Bone marrow (tissue), 2 donors: ENCODE measurements around the gene SOHLH1.
"Not testable (repeated sequence)": the region's sequence is repeated elsewhere in the genome, so short reads cannot be mapped to it uniquely, and the experiment has no call there.

Experiments used
- DNase-seq, 2 donors: peaks; one replicate each; lab custom pipeline; 2025; lab: John Stamatoyannopoulos, UW

SOHLH1 gene

GRCh38 chr9:135677641-135678168 lies 21.6 kb downstream of the SOHLH1 start:
- no peak for DNase-seq

DNA sequence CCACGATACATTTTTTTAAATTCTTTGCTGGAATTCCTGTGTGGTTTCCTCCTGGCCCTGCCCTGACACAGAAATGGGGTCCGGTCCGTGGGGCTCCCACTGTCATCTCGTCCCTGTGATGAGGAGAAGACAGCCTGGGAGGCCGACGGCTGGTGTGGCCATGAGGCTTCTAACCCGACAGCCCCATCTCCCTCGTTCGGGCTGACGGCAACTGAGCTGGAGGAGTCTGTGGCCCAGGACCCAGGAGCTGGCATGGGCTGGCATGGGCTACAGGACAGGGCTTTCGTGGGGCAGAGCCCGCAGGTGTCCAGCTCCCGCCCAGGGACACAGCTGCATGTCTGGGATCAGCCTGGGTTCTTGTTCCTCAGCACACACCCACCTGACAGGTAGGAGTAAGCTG lies 22.4 kb downstream of the SOHLH1 start:
- no peak for DNase-seq

DNA sequence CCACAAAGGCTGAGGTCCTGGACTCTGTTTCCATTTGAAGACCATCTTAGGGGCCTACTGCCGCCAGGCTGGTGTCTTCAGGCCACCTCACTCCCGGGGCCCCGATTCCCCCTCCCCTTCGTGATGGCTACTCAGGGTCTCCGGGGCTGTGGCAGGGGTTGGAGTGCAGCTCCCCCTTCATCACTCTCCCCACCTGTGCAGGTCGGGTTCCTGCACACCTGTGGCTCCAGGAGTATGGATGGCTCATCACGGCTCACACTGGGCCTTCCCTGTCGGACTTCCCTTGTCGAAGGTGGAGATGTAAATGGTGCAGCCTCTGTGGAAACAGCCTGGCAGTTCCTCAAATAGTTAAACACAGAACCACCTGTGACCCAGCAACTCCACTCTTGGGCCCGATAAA lies 24.3 kb downstream of the SOHLH1 start:
- DNase-seq: no peak

GRCh38 chr9:135673941-135674340 lies 25.3 kb downstream of the SOHLH1 start:
- no peak for DNase-seq

DNA sequence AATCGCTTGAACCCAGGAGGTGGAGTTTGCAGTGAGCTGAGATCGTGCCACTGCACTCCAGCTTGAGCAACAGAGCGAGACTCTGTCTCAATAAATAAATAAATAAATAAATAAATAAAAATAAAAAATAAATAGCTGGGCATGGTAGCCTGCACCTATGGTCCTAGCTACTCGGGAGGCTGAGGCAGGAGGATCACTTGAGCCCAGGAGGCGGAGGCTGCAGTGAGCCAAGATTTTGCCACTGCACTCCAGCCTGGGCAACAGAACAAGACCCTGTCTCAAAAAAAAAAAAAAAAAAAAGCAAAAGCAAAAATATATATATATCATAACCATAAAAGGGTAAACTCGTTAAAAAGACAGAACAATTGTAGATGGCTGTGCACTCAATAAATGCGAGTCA lies 26.5 kb downstream of the SOHLH1 start:
- DNase-seq: not testable (repeated sequence)

GRCh38 chr9:135671591-135672041 lies 27.7 kb downstream of the SOHLH1 start:
- no peak for DNase-seq

DNA sequence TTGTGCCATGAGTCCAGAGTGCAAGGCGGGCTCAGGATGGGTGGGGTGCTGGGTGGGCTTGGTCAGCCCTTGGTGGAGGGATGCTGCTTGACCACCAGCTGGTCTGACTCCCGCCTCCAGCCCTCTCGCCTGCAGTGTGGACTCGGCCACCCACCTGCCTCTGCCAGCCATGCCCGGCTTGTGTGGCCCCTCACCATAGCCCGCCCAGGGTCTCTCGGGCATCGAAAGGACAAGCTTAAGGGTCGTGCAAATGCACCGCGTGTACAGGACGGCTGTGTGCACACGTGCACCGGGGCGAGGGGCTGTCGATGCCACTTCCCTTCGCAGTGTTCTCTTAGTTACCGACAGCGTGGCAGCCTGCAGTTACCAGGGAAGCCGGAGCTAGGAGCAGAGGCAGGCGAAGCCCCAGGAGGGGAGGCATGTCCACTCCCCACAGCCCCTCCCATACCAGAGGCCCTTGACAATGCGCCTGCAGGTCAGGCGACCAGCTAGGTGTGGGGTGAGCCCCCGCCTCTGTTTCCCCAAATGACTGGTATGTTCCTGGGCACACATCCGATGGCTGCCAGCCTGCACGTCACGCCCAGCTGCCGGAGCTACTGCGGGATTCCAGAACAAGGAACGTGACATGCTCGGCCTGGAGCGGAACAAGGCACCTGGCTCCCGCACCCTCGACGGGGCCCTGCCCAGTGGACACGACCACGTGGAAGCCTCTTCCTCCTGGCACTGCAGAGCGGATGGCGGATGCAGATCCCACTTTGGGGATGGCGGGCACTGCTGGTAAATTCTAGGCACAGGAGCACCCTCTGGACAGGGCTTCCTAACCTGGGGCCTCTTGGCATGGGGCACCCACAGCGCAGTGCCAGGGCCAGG lies 28.3 kb downstream of the SOHLH1 start:
- no peak for DNase-seq

- no peak for DNase-seq
These were observed 29.5 kb downstream of the SOHLH1 start for GRCh38 chr9:135669616-135670285.

GRCh38 chr9:135669018-135669417 lies 30.3 kb downstream of the SOHLH1 start:
- DNase-seq: not testable (repeated sequence)

- no peak for DNase-seq
These were observed 31.7 kb downstream of the SOHLH1 start for GRCh38 chr9:135667463-135668001.

DNA sequence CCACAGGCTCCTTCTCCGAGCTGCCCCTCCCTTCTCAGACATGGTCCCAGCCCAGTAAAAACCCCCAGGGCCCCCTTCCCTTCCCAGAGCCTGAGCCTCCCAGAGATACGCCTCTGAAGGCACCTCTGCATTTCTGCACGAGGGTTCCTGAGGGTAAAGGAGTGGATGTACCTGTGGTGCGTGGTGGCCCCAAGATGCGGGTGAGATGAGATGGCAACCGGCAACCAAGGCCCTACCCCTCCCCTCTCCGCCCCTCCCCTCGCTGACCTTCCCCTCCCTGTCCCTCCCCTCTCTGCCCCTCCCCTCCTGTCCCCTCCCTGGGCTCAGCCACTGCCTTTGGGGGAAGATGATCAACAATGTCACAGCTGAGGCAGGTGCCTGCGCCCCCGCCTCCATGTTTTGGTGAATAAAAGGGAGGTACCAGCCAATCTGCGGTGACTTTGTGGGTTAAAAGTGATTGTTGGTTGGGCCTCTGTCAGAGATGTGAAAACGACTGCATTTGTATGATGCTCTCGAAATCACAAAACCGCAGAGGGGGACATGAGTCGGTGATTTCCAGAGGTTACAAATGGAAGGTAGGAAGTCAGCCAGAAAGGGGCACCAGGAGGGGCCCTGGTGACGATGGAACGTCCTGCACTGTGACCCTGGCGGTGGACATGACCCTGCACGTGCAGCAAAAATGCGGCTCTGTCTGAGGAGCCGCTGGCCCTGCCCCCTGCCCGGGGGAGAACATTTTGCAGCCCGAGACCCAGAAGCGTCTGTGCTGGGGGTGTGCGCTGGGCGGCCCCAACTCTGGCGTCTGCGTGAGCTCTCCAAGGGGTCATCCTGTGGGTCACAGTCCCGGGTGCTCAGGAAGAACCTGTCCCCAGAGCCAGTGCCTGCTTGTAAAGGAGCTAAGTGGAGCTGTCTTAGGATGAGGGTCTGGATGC lies 32.5 kb downstream of the SOHLH1 start:
- DNase-seq: no peak

DNA sequence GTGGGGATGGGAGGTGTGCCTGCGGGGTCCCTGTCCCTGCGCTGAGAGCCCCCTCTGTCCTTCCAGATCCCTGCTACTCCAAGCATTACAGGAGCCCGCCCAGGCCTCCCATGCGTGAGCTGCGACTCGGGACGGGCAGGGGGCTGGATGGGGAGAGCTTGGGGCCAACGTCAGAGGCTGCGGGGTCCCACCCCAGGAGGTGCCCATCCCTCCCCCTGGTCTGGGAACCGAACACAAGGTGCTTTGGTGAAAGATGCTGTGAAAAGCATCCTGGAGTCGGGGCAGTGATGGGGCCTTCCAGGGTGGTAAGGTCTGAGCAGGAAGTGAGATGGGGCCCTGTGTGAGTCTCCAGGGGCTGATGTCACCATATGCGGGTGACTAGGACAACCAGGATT lies 33.5 kb downstream of the SOHLH1 start:
- DNase-seq: no peak

DNA sequence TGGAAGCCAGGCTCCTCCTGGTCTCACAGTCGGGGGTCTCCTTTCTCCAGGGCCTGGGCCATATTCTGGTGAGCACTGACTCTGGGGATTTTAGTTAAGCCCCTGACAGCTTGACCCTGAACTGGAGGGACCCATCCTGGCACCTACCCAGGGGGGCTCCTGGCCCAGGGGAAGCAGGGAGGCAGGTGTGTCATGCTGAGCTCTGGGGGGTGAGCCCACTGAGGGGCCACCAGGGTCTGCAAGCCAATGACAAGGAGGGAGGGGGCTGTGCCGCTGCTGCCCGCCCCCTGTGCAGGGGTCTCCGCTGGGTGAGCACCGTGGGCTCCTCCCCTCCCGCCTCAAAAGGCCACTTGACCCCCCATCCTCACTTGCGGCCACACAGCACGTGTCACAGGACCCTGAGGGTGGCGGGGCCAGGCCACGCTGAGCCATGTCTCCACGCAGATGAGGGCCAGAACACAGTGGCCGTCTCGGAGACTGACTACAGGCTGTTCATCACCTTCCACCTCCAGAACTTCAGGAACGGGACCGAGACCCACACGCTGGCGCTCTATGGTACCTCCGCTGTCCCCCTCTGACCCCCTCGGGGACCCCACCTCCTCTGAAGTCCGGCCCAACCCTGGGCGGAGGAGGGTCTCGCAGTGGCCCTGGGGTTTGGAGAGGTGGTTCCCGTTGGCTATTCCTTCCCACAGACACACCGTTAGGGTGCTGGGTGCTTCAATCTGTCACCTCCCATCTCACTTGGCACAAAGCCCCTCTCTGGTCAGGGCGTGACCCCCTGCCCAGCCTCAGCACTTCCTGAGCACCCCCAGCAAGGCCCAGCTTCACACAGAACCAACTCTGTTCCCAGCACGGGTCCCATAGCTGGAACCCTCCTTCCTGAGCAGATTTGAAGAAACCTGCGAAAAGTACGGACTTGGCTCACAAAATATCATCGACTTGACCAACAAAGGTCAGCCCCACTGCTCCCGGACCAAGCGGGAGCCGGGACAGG lies 34.2 kb downstream of the SOHLH1 start:
- no peak for DNase-seq

GRCh38 chr9:135664266-135664665 lies 35.0 kb downstream of the SOHLH1 start:
- DNase-seq: no peak

DNA sequence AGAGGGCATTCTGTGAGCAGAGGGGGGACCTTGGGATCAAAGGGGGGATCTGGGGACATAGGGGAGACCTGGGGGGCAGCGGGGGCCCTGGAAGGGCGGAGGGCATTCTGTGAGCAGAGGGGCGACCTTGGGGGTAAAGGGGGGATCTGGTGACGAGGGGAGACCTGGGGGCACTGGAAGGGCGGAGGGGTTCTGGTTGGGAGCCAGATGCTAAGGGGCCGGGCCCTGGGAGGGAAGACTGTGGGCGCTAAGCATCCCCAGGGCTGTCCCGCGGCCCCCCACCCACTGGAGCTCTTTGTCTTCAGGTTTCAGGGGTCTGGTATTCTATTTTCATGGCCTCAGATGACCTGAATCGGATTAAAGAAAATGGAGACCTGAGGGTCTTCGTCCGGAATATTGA lies 35.4 kb downstream of the SOHLH1 start:
- no peak for DNase-seq

- no peak for DNase-seq
These were observed 35.9 kb downstream of the SOHLH1 start for GRCh38 chr9:135663451-135663770.

DNA sequence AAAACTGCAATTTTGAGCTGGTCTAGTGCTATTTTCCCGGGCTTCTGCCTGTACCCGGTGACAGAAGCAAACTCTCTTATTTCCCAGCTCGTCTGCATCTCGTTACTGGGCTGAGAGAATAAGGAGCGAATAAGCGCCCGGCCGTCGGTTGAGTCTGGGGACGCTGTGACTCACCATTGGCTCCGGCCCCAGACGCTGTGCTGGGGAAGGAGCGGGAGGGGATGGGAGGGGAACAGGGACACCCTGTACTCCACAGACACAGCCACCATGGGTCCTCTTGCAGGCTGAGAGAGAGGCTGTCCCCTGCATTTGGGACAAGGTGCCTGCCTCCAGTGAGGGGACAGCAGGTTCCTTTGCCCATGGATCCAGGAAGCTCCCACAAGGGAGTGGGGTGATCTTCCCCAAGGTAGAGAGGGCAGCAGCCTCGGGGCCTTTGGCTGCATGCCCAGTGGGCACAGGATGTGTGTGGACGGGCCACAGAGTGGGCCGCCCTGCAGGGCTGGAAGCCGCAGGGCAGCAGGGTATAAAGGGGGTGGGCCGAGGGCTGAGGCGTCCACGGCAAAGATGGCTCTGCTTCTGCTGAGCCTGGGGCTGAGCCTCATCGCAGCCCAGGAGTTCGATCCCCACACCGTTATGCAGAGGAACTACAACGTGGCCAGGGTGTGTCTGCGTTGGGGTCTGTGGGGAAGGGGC lies 36.4 kb downstream of the SOHLH1 start, which contains the start of gene LCN9:
LCN9 (plus strand) TSS at position 552 of the 693 bp plus-strand sequence; CDS start at position 565, 13 bp downstream.
- DNase-seq: no peak

DNA sequence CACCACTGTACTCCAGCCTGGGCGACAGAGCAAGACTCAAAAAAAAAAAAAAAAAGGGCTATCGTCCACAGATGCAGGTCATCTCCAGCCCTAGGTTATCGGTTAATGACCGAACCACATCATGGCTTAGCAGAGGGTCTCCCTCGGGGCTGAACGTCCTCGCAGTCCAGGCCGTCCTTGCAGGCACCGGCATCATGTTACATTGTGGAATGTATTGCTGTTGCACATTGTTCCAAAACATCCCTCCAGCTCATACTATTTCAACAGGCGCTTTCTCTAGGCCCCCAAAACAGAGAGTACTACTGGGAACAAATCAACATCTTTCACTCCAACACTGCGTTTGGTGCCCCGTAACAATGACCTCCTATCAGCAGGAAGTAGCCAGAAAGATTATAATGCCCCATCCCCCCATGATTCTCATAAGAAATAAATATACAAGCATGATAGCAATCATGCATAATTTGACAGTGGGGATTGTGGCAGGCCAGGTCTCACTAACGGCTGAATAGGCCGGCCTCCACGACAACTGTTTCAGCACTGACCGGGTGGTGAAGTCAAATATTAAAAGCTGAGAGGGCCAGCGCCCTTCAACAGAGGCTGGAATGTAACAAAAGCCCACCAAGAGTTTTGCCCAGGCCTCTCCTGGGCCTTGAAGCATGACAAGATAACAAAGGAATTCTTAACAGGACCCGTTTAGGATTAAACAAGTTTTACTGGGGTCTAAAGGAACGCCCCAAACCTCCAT lies 37.3 kb downstream of the SOHLH1 start:
- DNase-seq: no peak

GRCh38 chr9:135660407-135660806 lies 38.9 kb downstream of the SOHLH1 start:
- DNase-seq: no peak
